GM12878 (cell line): ENCODE measurements around the gene IL19. TPM values are rescaled to one million over a fixed set of nuclear protein-coding genes. Genes with fewer than 3 reads are reported as not detected.

Experiments used
- ATF2 ChIP-seq: IDR thresholded peaks from 2 replicates; pipeline ENCODE4 v1.6.1; 2012; ENCODE audit warnings: low read length, inconsistent platforms
- CBFB ChIP-seq: IDR thresholded peaks from 2 replicates; pipeline ENCODE4 v1.6.1; 2016; ENCODE audit warnings: antibody characterized with exemption, low read depth
- CHD1 ChIP-seq: IDR thresholded peaks from 2 replicates; pipeline ENCODE4 v1.6.1; 2012; ENCODE audit warnings: low read depth, low read length, improper control_type of control experiment
- E4F1 ChIP-seq: fragments of 450-650 bp; IDR thresholded peaks from 2 replicates; pipeline ENCODE4 v1.6.1; 2018; ENCODE audit warnings: borderline replicate concordance, mild to moderate bottlenecking; ENCODE audit not compliant: partially characterized antibody
- HCFC1 ChIP-seq: fragments of 150-350 bp; IDR thresholded peaks from 2 replicates; pipeline ENCODE4 v1.6.1; 2014; ENCODE audit warnings: low read length
- IRF5 ChIP-seq: fragments of 450-650 bp; IDR thresholded peaks from 2 replicates; pipeline ENCODE4 v1.6.1; 2017; ENCODE audit warnings: borderline replicate concordance
- NKRF ChIP-seq: fragments of 450-650 bp; conservative IDR thresholded peaks from 2 replicates; pipeline ENCODE4 v1.6.1; 2017; ENCODE audit warnings: mild to moderate bottlenecking, moderate library complexity
- NRF1 ChIP-seq: conservative IDR thresholded peaks from 2 replicates; pipeline ENCODE4 v1.6.1; 2011; ENCODE audit warnings: mild to moderate bottlenecking, low read depth, low read length, improper control_type of control experiment
- RCOR1 ChIP-seq: conservative IDR thresholded peaks from 2 replicates; pipeline ENCODE4 v1.6.1; 2012; ENCODE audit warnings: low read depth, low read length, improper control_type of control experiment
- SMAD1 ChIP-seq: fragments of 450-650 bp; IDR thresholded peaks from 2 replicates; pipeline ENCODE4 v1.6.1; 2018; ENCODE audit warnings: mild to moderate bottlenecking, low read depth; ENCODE audit not compliant: partially characterized antibody
- SPI1 ChIP-seq: IDR thresholded peaks from 2 replicates; pipeline ENCODE4 v1.6.1; 2011; ENCODE audit warnings: low read depth, mild to moderate bottlenecking, low read length, moderate library complexity, borderline replicate concordance; ENCODE audit not compliant: insufficient read depth
- SRF ChIP-seq, 2 experiments: IDR thresholded peaks; 2 replicates each; pipeline ENCODE4 v1.6.1; 2011; ENCODE audit warnings: low read depth in 2 of 2, low read length in 2 of 2, mild to moderate bottlenecking in 1 of 2, moderate library complexity in 1 of 2
- ZBTB11 ChIP-seq: fragments of 450-650 bp; formaldehyde crosslinking; IDR thresholded peaks from 2 replicates; pipeline ENCODE4 v1.5.0; 2022; ENCODE audit warnings: mild to moderate bottlenecking, missing genetic modification characterization
- ZNF687 ChIP-seq: fragments of 450-650 bp; IDR thresholded peaks from 2 replicates; pipeline ENCODE4 v1.6.1; 2017; ENCODE audit warnings: mild to moderate bottlenecking, moderate library complexity
- polyA plus RNA-seq, 11 experiments: library from polyadenylated mRNA; depleted of rRNA in 4 of 11; unstranded in 6 of 11; stranded (reverse) in 5 of 11; fragments of >200 nt; fragmentation: Nextera tagmentation in 4 of 11; fragmentation: Illumina TruSeq in 1 of 11; extraction: Ambion mirVana in 4 of 11; extraction: Trizol in 1 of 11; gene quantifications; 1 replicate in 1 of 11; 2 replicates in 10 of 11; pipeline versions ENCODE4 v1.2.1 to v1.2.3, GENCODE V29; 2011 to 2016; ENCODE audit warnings: inconsistent platforms in 2 of 11, missing spikeins in 2 of 11, low read depth in 1 of 11
- total RNA-seq, 4 experiments: library from RNA; depleted of rRNA in 3 of 4; stranded (reverse); fragments of >200 nt in 3 of 4; fragmentation: Illumina TruSeq in 1 of 4; extraction: Trizol in 1 of 4; gene quantifications; 2 replicates each; pipeline versions ENCODE4 v1.2.1 to v1.2.3, GENCODE V29; 2013 to 2021

The IL19 gene
- total and polyA plus RNA-seq, 10 of the 15 experiments (the other 5 are each of a cell fraction or from before 2014, with no cell fraction given), result 0.10 to 0.73 (median 0.28) TPM; not detected in 6

- no peak for TF ChIP-seq E4F1
- TF ChIP-seq SMAD1, result no peak
- TF ChIP-seq ZNF687, result no peak
- TF ChIP-seq NRF1, result no peak
- TF ChIP-seq ATF2, result peak; percentile 86
- TF ChIP-seq NKRF, result no peak
- no peak for TF ChIP-seq HCFC1
- TF ChIP-seq SRF (IDR thresholded peaks at IDR 0.05; ENCODE audit: low read depth in 2 of 2, low read length in 2 of 2), result no peak
- no peak for TF ChIP-seq IRF5
- no peak for TF ChIP-seq CHD1
- no peak for TF ChIP-seq RCOR1
- TF ChIP-seq ZBTB11 (CRISPR knock-in tag), result no peak
- TF ChIP-seq SPI1, result peak; percentile 51; the same call in 1 of the 2 replicates
- TF ChIP-seq CBFB, result peak; percentile 95
These were observed 4.2 kb upstream of the IL19 start (continued) for GRCh38 chr1:206766251-206766856.
